Sciatic nerve (tissue), 2 donors: Measurements from ENCODE around the gene PEX5L. TPM values are rescaled to one million over a fixed set of nuclear protein-coding genes. Genes with fewer than 3 reads are reported as not detected.
A peak's percentile ranks its signal among the peaks of the same experiment; 100 is the strongest.
"Not testable (repeated sequence)": the region's sequence is repeated elsewhere in the genome, so short reads cannot be mapped to it uniquely, and the experiment has no call there.

Experiments
- ATAC-seq: fragments of 200-7000 bp; cut with Tn5 transposase; one replicate; pipeline ENCODE4 v1.9.1; 2020; ENCODE audit warnings: mild to moderate bottlenecking, moderate library complexity
- DNase-seq: peaks from one replicate; pipeline ENCODE4 v3.0.0-alpha.2; 2020; ENCODE audit warnings: low spot score
- intact Hi-C: fragments of 100-400 bp; cut with DNase I; formaldehyde crosslinking; loops from one replicate; pipeline ENCODE4 v1.14.2; 2022
- total RNA-seq: library from RNA; stranded (reverse); fragmentation: NEBNext Ultra II Directional; extraction: Animal tissue kit (Norgen Biotek cat#: 25700); gene quantifications from one replicate; pipeline ENCODE4 v1.2.1, GENCODE V29; 2021
- donor health status: DM: no; HTN: no; CAD: no.
- donor health status: DM: no; HTN: no; CAD: no.

Gene PEX5L
- total RNA-seq, 1 donor from 2014 or later: 70.6 TPM

- DNase-seq: no peak
- intact Hi-C loops: no loop called here
- peak; percentile 80 for ATAC-seq
Observed at GRCh38 chr3:179811321-179812095, 225.2 kb downstream of the PEX5L start.

GRCh38 chr3:179809639-179810038 lies 227.1 kb downstream of the PEX5L start:
- DNase-seq (no peak), ATAC-seq (no peak)
- intact Hi-C loops: no loop called here

- intact Hi-C loops: no loop called here
- DNase-seq (no peak), ATAC-seq (no peak)
Observed at GRCh38 chr3:179807588-179807987, 229.1 kb downstream of the PEX5L start.

DNA sequence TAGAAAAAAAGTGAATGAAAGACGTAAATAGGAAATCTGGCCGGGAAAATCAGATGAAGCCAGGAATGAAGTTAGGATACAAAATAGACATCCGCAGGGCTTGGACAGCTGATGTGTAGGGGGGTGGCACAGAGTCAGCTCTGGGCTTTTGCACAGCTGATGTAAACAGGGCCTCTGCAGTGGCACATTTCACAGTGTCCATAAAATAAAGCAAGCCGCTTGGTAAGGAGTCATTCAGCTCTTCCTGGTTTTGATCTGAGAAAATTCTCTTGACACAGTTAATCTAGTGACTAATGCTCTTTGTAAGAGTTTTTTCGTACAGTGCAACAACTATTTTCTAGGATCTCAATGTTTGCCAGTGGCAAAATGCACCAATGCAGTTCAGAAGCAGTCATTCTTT lies 230.6 kb downstream of the PEX5L start:
- intact Hi-C loops: no loop called here
- ATAC-seq: no peak

DNA sequence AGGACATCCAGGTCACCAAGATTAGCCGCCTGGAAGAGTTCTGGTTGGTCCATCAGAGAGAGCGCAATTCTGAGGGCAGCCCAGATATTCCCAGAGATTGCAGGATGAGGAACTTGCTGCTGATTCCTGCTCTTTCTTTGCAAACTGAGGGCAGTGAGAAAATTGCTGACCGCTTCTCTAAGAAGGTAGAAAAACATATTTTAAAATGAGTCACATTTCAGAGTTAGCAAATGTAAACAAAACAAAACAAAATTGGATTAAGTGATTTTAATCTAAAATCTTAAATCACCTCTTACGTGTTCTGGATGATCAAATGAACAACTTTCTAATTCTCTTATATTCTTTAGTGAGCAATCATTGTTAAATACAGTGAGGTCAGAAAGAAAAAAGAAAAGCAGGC lies 234.9 kb downstream of the PEX5L start:
- intact Hi-C loops: no loop called here
- DNase-seq (no peak), ATAC-seq (no peak)

More for the DNA sequence above, 230.6 kb downstream of the PEX5L start:
- DNase-seq: no peak

- no peak for ATAC-seq
- intact Hi-C loops: no loop called here
- no peak for DNase-seq
Observed at GRCh38 chr3:179801263-179801662, 235.5 kb downstream of the PEX5L start.

DNA sequence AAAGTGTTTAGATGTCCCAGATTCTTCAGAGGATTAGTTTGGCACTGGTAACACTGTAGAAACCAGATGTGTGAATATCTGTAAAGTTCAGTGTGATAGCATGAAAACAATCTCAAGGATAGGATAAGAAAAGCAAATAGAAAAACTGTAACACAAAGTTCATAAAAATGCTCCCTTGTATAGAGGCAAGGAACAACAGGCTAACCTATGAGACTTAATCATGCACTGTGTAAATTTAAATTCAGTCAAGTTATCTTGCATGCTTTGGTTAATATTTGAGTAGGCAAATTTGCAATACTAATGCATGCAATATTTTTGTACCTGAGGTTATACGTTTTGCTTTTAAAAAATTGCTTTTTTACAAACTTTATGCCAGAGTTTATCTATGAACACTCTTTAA lies 239.5 kb downstream of the PEX5L start:
- intact Hi-C loops: no loop called here
- no peak for DNase-seq
- ATAC-seq: no peak

- intact Hi-C loops: no loop called here
- ATAC-seq: no peak
Observed at GRCh38 chr3:179796421-179796820, 240.3 kb downstream of the PEX5L start.

GRCh38 chr3:179794355-179794754 lies 242.4 kb downstream of the PEX5L start:
- ATAC-seq (no peak), DNase-seq (no peak)
- intact Hi-C loops: no loop called here

More at GRCh38 chr3:179796421-179796820, 240.3 kb downstream of the PEX5L start:
- DNase-seq: no peak

DNA sequence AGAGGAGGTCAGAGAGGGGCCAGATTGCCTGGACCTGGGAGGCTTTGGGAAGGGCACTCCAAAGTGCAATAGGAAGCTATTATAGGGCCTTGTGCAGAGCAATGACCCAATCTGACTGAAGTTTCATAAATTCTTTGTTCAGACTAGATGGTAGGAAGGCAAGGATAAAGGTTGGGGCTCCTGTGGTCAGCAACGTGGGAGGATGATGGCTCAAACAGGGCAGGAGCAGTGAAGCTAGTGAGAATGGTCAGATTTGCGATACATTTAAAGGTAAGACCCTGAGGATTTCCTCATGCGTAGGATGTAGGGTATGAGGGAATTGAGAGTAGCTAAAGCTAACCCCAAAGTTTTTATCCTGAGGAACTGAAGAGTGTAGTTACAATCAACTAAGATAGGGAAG lies 244.9 kb downstream of the PEX5L start:
- DNase-seq: no peak
- no peak for ATAC-seq
- intact Hi-C loops: loop anchor here (2.0 kb wide), 1 partner anchor 23 kb away; no protein-coding TSS in a partner anchor

DNA sequence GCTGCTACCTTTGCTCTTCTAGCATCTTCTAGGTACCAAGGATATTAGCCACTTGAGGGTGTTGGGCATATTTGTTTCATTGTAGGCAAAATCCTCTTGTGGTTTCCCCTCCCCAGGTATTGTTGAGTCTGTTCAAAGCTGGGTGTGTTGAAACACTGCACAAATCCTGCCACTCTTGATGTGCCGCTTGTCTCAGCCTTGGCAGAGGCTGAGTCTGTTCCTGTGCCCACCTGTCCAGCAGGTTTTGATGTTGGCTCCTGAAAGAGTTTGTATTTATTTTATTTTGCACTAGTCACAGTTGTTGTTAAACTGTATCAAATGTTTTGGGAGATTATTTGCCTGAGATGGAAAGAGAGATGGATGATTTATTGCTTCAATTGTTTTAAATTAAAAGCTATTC lies 247.7 kb downstream of the PEX5L start:
- no peak for ATAC-seq
- DNase-seq: no peak
- intact Hi-C loops: no loop called here

DNA sequence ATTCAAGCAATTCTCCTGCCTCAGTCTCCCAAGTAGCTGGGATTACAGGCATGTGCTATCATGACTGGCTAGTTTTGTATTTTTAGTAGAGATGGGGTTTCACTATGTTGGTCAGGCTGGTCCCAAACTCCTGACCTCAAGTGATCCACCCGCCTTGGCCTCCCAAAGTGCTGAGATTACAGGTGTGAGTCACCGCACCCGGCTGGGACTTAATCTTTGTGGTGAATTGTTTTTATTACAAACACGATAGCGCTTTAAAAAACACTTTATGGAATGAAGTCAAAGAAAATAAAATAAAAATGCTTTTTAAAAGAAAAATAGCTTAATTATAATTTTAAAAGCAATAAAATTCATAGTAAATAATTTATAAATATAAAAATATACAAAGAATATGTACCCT lies 253.9 kb downstream of the PEX5L start:
- ATAC-seq, DNase-seq, intact Hi-C loops: not testable (repeated sequence)

- ATAC-seq (no peak), DNase-seq (no peak)
- intact Hi-C loops: no loop called here
Observed at GRCh38 chr3:179775416-179776122, 261.2 kb downstream of the PEX5L start.

GRCh38 chr3:179772297-179772696 lies 264.4 kb downstream of the PEX5L start:
- intact Hi-C loops: no loop called here
- ATAC-seq (no peak), DNase-seq (no peak)

- DNase-seq (no peak), ATAC-seq (no peak)
- intact Hi-C loops: no loop called here
Observed at GRCh38 chr3:179771797-179772196, 264.9 kb downstream of the PEX5L start.

- intact Hi-C loops: loop anchor here (2.0 kb wide), 1 partner anchor 21 kb away; no protein-coding TSS in a partner anchor
- DNase-seq: no peak
- no peak for ATAC-seq
Observed at GRCh38 chr3:179769411-179770247, 267.1 kb downstream of the PEX5L start.

- intact Hi-C loops: loop anchor here (2.0 kb wide), 1 partner anchor 23 kb away; no protein-coding TSS in a partner anchor
- ATAC-seq (no peak), DNase-seq (no peak)
Observed at GRCh38 chr3:179768080-179768479, 268.7 kb downstream of the PEX5L start.

DNA sequence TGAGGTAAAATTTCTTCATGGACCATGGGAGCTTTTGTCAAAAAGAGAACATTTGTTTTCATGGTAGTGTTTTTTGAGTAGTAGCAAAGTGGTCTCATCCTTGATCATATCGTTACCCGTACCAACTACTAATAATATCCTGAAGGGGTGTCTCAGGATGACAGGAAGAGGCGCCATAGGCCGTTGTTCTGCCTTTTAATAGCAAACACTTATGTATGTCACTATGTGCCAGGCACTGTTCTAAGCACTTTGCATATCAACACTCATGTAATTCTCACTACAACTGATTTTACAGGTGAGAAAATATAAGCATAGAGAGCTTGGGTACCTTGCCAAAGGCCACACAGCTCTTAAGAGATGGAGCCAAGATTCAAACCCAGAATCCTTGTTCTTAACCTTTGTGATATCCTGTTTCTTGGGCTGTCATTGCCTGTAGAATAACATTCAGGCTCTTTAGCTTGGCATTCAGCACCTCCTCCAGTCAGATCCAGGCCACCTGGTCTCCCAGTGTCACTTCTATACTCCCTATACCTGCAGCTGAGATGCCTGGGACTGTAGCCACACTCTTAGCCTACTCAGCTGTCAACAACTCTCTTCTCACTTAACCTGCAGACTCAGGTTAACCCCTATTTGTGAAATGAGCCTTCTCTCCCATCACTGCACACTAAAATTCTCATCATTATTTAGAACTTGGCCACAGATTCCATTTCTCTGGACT lies 270.2 kb downstream of the PEX5L start:
- intact Hi-C loops: no loop called here
- DNase-seq: no peak

DNA sequence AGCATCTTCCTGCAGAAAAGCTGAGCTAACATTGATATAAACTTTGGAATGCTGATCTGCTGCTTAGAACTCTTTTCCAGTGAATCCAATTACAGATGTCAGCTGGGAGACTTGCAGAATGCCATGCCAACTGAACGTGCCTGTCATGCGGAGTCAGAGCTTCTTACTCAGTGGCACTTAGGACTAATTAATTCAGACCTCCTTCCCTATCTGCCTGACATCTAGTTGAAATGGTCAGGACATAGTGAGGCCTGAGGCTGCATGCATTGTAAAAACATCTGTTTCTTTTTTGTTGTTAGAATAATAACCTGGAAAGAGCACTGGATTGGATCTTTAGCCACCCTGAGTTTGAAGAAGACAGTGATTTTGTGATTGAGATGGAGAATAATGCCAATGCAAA lies 271.3 kb downstream of the PEX5L start:
- intact Hi-C loops: no loop called here
- ATAC-seq: no peak

More for the DNA sequence above, 270.2 kb downstream of the PEX5L start:
- ATAC-seq: no peak

More for the DNA sequence above, 271.3 kb downstream of the PEX5L start:
- no peak for DNase-seq
